Stomach (tissue), 4 donors: Measurements from ENCODE around the gene PTPRD.

ENCODE experiments used
- CTCF ChIP-seq, 7 experiments: fragments of 450-650 bp in 4 of 7; fragments of 200-600 bp in 3 of 7; sonication (generic) in 3 of 7; IDR thresholded peaks; one replicate each; pipeline ENCODE4 v1.5.1; 2016 to 2019; ENCODE audit warnings: antibody characterized with exemption in 7 of 7, control low read depth in 2 of 7, mild to moderate bottlenecking in 1 of 7
- EP300 ChIP-seq: sonication (generic); formaldehyde crosslinking; IDR thresholded peaks from one replicate; pipeline ENCODE4 v1.6.1; 2017; ENCODE audit warnings: antibody characterized with exemption
- POLR2A ChIP-seq, 4 donors: fragments of 450-650 bp; IDR thresholded peaks; one replicate each; pipeline ENCODE4 v1.6.1; 2016; ENCODE audit warnings: antibody characterized with exemption in 4 of 4, control low read depth in 2 of 4, mild to moderate bottlenecking in 1 of 4, moderate library complexity in 1 of 4
- POLR2AphosphoS5 ChIP-seq, 3 donors: sonication (generic); formaldehyde crosslinking; IDR thresholded peaks; one replicate each; pipeline ENCODE4 v1.6.1; 2016; ENCODE audit warnings: antibody characterized with exemption in 3 of 3

GRCh38 chr9:9223175-9223574, 1389.6 kb downstream of the PTPRD start:
- TF ChIP-seq EP300 (no peak), CTCF (IDR thresholded peaks at IDR 0.05) (no peak), POLR2A (IDR thresholded peaks at IDR 0.05) (no peak), POLR2AphosphoS5 (IDR thresholded peaks at IDR 0.05) (no peak)
